Liver (tissue), 3 donors: Measurements from ENCODE around the gene IFT20.

Experiments used
- EGR1 ChIP-seq, 2 donors: IDR thresholded peaks; 2 replicates each; pipeline ENCODE4 v1.6.1; 2016 to 2018; ENCODE audit warnings: antibody characterized with exemption in 2 of 2, low read depth in 2 of 2
- FOXA2 ChIP-seq: IDR thresholded peaks from 2 replicates; pipeline ENCODE4 v1.6.1; 2016; ENCODE audit warnings: antibody characterized with exemption
- GABPA ChIP-seq, 2 donors: IDR thresholded peaks in 1 of 2; conservative IDR thresholded peaks in 1 of 2; 2 replicates each; pipeline ENCODE4 v1.6.1; 2016; ENCODE audit warnings: antibody characterized with exemption in 2 of 2, mild to moderate bottlenecking in 1 of 2, moderate library complexity in 1 of 2
- HNF4A ChIP-seq, 2 donors: conservative IDR thresholded peaks; 2 replicates each; pipeline ENCODE4 v1.6.1; 2016; ENCODE audit warnings: antibody characterized with exemption in 2 of 2, mild to moderate bottlenecking in 2 of 2
- JUND ChIP-seq, 2 donors: IDR thresholded peaks; 2 replicates each; pipeline ENCODE4 v1.6.1; 2016; ENCODE audit warnings: antibody characterized with exemption in 2 of 2
- RAD21 ChIP-seq, 2 donors: IDR thresholded peaks; 2 replicates each; pipeline ENCODE4 v1.6.1; 2016; ENCODE audit warnings: antibody characterized with exemption in 2 of 2, mild to moderate bottlenecking in 2 of 2
- RXRA ChIP-seq, 2 donors: IDR thresholded peaks; 2 replicates each; pipeline ENCODE4 v1.6.1; 2017 to 2018; ENCODE audit warnings: antibody characterized with exemption in 2 of 2, mild to moderate bottlenecking in 1 of 2
- SP1 ChIP-seq: IDR thresholded peaks from 2 replicates; pipeline ENCODE4 v1.6.1; 2018; ENCODE audit warnings: antibody characterized with exemption, mild to moderate bottlenecking
- TAF1 ChIP-seq: conservative IDR thresholded peaks from 2 replicates; pipeline ENCODE4 v1.6.1; 2016; ENCODE audit warnings: antibody characterized with exemption, mild to moderate bottlenecking
- YY1 ChIP-seq: IDR thresholded peaks from 2 replicates; pipeline ENCODE4 v1.6.1; 2016; ENCODE audit warnings: antibody characterized with exemption, mild to moderate bottlenecking
- TF ChIP-seq, protein P1 (sequence below): fragments of 150-350 bp; IDR thresholded peaks from 2 replicates; pipeline ENCODE4 v1.5.1; 2017; ENCODE audit warnings: improper control_type of control experiment, low read depth, low read length; ENCODE audit not compliant: missing input control
- TF ChIP-seq, protein P2 (sequence below): IDR thresholded peaks from 2 replicates; pipeline ENCODE4 v1.6.1; 2016; ENCODE audit warnings: antibody characterized with exemption
- donor health status: healthy.
- donor health status: healthy.

DNA sequence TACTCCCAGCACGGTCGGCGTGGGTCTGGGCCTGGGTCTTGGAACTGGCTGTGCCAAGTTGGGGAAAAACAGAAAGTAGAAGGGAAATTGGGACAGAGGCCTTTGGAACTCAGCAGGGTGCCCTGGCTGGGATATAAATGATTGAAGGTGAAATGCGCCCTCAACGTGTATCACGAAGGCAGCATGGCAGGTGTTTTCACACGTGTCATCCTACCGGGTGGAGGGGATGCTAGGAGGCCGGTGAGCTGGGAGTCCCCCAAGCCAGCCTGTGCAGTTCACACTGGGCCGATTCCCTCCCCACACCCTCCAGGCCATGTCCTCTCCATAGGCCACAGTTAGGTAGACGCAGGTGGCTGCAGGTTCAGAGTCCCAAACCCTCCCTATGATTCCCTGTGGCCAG, 6.2 kb upstream of the IFT20 start:
- TF ChIP-seq, protein P1, sequence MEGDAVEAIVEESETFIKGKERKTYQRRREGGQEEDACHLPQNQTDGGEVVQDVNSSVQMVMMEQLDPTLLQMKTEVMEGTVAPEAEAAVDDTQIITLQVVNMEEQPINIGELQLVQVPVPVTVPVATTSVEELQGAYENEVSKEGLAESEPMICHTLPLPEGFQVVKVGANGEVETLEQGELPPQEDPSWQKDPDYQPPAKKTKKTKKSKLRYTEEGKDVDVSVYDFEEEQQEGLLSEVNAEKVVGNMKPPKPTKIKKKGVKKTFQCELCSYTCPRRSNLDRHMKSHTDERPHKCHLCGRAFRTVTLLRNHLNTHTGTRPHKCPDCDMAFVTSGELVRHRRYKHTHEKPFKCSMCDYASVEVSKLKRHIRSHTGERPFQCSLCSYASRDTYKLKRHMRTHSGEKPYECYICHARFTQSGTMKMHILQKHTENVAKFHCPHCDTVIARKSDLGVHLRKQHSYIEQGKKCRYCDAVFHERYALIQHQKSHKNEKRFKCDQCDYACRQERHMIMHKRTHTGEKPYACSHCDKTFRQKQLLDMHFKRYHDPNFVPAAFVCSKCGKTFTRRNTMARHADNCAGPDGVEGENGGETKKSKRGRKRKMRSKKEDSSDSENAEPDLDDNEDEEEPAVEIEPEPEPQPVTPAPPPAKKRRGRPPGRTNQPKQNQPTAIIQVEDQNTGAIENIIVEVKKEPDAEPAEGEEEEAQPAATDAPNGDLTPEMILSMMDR, result no peak
- TF ChIP-seq, protein P2, sequence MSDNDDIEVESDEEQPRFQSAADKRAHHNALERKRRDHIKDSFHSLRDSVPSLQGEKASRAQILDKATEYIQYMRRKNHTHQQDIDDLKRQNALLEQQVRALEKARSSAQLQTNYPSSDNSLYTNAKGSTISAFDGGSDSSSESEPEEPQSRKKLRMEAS, result no peak
- TF ChIP-seq JUND (IDR thresholded peaks at IDR 0.05), result no peak
- no peak for TF ChIP-seq YY1
- TF ChIP-seq EGR1 (IDR thresholded peaks at IDR 0.05; ENCODE audit: low read depth in 2 of 2), result no peak
- TF ChIP-seq RAD21 (IDR thresholded peaks at IDR 0.05), result no peak
- no peak for TF ChIP-seq TAF1
- no peak for TF ChIP-seq HNF4A (conservative IDR thresholded peaks at IDR 0.05)
- no peak for TF ChIP-seq GABPA (IDR thresholded peaks at IDR 0.05 in 1 of 2, conservative IDR thresholded peaks at IDR 0.05 in 1 of 2)
- no peak for TF ChIP-seq RXRA (IDR thresholded peaks at IDR 0.05)
- no peak for TF ChIP-seq FOXA2
- TF ChIP-seq SP1, result no peak
